GM19395 (cell line): ENCODE data around the gene SLC10A2.

Source experiments
- ATAC-seq: cut with Tn5 transposase; IDR thresholded peaks from one replicate; pipeline ENCODE4 v1.9.1; 2021; ENCODE audit warnings: mild to moderate bottlenecking, moderate library complexity; ENCODE audit not compliant: unreplicated experiment

Gene SLC10A2

GRCh38 chr13:103055166-103055565 lies 11.1 kb downstream of the SLC10A2 start:
- no peak for ATAC-seq

DNA sequence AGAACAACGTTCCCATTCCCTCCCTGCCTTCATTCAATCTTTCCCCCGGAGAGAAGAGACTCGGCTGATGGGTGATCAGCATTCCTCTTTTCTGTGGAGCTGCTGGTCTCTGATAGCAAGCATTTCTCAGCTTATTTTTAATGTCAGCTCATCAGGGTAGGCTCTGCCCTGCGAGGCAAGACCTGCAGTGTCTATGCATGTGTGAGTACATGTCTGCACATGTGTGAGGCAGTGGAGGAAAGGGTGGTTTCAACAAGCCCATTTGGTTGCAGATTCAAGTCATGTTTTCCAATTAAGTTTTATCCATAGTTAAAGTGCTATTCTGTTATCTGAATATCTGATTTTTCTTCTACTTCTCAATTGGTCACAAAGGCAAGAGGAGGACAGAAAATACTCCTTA lies 19.5 kb downstream of the SLC10A2 start:
- no peak for ATAC-seq

DNA sequence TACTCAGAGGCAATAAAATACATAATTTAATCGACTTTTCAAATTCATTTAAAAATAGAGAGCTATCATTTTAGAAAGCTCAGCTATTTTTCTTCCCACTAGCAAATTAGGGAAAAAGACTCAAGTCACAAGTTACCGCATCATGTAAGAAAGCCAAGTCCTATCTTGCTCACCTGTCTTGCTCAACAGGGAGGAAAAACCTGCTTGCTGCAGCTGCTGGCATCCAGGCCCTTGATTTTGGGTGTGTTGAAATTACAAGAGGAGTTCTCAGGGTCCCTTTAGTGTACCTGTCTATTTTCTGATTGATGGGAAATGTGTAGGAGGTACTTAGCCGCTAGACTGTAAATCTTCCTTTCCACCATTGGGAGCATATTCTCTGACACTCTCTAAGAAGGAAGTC lies 22.2 kb downstream of the SLC10A2 start:
- no peak for ATAC-seq

DNA sequence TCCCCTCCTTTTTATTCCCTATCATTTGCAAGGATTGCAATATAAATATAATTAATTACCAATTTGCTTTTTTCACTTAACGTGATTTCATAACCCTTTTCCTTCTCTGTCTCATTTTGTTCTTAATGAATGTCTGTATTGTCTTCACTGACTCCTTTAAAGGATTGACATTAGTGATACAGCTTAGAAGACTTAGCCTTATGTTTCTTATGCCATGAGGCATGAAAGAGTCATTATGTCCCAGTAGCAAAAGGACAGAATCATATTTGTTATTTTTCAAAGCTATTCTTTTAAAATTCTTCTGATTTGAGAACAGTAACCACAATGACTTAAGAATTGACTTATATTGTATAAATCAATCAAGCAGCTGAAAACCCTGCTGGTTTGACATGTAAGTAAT lies 26.2 kb downstream of the SLC10A2 start:
- no peak for ATAC-seq

DNA sequence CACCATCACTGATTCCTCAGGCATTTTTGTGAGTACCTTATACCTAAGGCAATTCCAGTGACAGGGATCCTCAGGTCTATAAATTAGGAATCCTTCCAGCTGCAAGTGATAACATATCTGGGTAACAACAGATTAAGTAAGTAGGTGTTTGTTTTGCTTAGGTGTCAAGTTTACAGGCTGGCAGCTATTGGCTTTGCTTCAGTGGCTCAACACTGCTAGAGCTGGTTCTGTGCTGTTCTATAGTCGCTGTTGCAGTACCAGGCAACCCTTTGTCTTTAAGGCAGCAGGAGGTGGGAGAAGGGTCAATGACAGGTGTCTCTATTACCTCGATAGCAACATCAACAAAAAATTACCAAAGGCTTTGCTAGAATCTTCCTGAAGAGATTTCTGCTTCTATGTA lies 27.0 kb downstream of the SLC10A2 start:
- no peak for ATAC-seq

GRCh38 chr13:103036268-103036667 lies 29.9 kb downstream of the SLC10A2 start:
- no peak for ATAC-seq

- peak; percentile 36 for ATAC-seq
These were observed 32.2 kb downstream of the SLC10A2 start for GRCh38 chr13:103033999-103034398.

GRCh38 chr13:103031332-103031873 lies 34.8 kb downstream of the SLC10A2 start:
- peak; percentile 86 for ATAC-seq

- ATAC-seq: no peak
These were observed 35.4 kb downstream of the SLC10A2 start for GRCh38 chr13:103030776-103031175.

DNA sequence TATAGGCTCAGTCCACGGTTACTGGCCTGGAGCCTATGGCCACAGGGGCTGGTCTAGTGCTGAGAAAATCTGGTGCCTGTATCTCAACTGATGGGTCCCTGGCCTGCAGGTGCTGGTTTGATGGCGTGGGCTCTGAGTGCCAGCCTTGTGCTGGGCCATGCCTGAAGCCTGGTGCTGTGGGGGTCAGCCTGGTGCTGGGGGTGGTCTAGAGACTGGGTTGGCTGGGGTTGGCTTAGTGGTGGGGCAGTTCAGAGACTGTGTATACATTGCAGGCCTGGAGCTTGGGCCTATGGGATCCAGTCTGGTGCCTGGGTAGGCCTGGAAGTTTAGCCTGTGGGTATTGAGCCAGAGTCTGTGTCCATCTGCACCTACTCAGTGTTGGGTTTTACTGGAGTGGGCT lies 36.4 kb downstream of the SLC10A2 start:
- ATAC-seq: no peak

GRCh38 chr13:103022336-103022735 lies 43.9 kb downstream of the SLC10A2 start:
- no peak for ATAC-seq

GRCh38 chr13:103018556-103018955 lies 47.7 kb downstream of the SLC10A2 start:
- ATAC-seq: no peak

- no peak for ATAC-seq
These were observed 53.6 kb downstream of the SLC10A2 start for GRCh38 chr13:103012646-103013045.

DNA sequence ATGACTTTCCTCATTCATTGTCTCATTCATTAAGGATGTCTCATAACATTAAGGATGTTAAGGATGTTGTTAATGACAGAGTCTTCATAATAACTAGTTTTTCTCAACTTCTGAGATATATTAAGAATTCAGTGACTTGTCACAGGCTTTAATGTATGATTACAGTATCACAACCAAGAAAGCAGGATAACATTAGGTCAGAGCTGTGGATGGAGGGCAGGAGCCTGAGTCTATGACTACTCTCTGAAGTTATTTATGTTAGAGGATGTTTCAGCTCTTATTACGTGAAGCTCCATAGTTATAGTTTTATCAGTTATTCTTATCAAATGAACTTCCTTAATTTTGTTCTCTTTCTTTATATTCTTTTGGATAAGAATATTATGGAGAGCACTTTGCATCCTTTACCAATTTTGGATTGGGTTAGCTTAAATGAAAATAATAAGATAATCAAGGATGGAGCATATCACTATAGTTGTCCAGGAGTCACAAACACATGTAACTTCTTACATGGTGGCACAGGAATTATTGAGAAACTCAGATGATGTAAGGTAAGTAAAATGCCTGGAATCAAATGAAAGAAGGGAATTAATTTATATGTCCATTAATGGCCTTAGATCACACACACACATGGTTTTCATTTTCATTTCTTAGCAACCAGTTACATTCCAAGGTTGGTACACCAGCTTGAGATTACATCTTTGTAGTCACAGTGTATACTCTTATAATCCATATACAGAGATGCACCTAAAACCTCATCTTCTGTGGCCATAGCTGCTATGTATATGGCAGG lies 57.0 kb downstream of the SLC10A2 start:
- ATAC-seq: no peak

DNA sequence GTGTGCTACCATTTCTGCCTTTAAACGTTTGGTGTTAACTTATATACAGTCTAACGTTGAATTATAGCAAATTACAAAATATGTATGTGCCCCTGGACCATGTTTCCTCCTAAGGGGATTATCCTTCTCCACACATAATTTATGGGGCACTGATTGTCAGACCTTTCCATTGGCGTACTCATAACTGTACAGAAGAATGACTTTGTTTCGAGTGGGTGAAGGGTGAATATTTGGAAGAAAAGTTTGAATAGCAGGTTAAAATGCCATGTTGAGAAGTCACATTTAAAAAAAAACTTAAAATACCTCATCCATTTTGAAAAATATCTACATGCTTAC lies 58.8 kb downstream of the SLC10A2 start:
- ATAC-seq: peak; percentile 49

GRCh38 chr13:103006641-103007426 lies 59.4 kb downstream of the SLC10A2 start:
- peak; percentile 97 for ATAC-seq

- no peak for ATAC-seq
These were observed 61.4 kb downstream of the SLC10A2 start for GRCh38 chr13:103004661-103005345.

- no peak for ATAC-seq
These were observed 62.6 kb downstream of the SLC10A2 start for GRCh38 chr13:103003631-103004030.

DNA sequence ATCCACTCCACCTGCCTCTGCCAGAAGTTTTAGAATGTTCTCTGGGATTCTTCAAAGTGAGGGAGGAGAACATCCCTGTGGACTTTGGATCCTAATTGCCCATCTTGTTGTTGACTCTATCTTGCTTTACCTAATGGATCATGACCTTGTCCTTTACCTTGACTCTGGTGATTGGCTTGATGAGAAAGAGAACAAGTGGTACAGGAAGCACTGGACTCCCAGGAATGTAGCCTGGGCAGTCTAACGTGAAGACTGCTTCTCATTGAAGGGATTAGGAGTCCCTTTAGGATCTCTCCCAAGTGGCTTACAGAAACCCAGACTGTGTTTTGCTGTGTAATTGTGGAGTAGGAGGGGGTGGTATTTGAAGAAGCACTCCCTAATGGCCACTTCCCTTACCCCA lies 63.9 kb downstream of the SLC10A2 start:
- no peak for ATAC-seq

GRCh38 chr13:103000157-103000556 lies 66.1 kb downstream of the SLC10A2 start:
- no peak for ATAC-seq

- peak; percentile 59 for ATAC-seq
These were observed 66.7 kb downstream of the SLC10A2 start for GRCh38 chr13:102999499-102999898.
